Hepatic stellate cell (primary cell): ENCODE measurements around the gene ITIH5.
"Not testable (repeated sequence)": the region's sequence is repeated elsewhere in the genome, so short reads cannot be mapped to it uniquely, and the experiment has no call there.

ENCODE experiments used
- DNase-seq: peaks from one replicate; pipeline ENCODE4 v3.0.0; 2011; ENCODE audit warnings: low spot score

The ITIH5 gene

GRCh38 chr10:7687228-7687907 is 20.6 kb upstream of the ITIH5 start:
- peak; percentile 63 for DNase-seq

GRCh38 chr10:7686351-7687171 is 19.8 kb upstream of the ITIH5 start:
- DNase-seq = no peak

DNA sequence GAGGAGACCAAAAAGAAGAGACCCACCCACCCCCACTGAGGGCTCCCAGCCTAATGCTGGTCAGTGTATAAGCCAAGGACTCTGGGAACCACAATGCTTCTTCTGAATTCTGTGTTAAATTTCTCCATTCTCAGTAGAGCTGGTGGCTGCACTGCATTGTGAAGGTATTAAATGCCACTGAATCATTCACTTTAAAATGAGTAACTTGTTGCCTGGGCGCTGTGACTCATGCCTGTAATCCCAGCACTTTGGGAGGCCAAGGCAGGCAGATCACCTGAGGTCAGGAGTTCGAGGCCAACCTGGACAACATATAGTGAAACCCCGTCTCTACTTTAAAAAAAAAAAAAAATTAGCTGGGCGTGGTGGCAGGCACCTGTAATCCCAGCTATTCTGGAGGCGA is 13.3 kb upstream of the ITIH5 start:
- not testable (repeated sequence) for DNase-seq

DNA sequence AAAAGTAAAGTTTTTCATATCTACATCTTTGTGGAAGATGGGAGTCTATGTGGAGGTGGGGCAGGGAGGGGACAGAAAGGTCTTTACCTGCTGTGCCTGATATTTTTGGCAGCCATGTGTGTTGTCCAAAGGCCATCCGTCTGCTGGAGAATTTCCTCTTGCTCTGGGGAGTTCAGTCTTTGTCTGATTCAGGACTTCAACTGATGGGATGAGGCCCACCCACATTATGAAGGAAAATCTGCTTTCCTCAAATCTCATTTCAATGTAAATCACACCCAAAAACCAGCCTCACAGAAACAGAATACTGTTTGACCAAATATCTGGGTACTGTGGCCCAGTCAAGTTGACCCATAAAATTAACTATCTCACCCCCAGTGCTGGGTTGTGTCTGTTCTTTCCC is 12.5 kb upstream of the ITIH5 start:
- DNase-seq = no peak

DNA sequence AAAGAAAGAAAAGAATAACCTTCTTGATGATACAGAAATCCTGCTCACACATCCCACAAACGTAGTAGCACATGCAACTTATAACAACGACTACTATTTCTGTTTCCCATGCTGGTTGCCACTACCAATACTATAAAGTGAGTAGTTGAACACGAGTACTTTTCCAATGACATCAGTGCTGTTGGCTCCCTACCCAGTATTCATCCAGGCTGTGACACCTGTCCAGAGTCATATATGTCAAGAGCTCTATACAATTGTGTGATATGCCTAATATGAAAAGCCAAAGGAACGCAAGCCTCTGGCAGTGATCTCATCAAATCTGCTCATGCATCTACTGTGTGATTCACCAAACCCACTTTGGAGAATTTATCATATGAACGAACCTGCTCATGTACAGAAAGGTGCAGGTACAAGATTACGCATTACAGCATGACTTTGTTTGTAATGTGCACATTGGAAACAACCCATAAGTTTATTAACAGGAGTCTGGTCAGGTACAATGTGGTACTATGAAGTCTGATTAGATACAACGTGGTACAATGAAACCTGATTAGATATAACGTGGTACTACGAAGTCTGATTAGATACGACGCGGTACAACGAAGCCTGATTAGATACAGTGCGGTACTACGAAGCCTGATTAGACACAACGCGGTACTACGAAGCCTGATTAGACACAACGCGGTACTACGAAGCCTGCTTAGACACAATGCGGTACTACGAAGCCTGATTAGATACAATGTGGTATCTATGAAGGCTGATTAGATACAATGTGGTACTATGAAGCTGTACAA is 5.8 kb upstream of the ITIH5 start:
- DNase-seq = no peak

GRCh38 chr10:7670157-7670556 is 3.4 kb upstream of the ITIH5 start:
- no peak for DNase-seq

GRCh38 chr10:7667262-7668141 is 736 bp upstream of the ITIH5 start:
- no peak for DNase-seq

DNA sequence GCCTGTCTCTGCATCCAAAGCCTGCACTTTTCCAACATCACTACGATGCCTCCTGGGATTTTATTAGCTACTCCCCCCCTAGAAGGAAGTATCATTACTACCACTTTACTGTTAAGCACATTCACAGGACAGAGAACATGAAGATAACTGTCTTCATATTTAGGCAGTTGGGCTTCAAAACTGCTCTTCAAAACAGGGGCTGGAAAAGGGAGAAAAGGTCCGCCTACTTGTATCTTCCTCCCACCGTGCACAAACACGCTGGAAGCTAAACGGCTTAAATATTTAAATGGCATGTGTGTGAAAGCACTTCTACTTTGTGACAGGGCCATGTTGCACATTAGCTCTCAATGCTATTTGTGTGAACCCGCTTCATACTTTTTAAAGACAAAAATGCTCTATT is 999 bp downstream of the ITIH5 start:
- no peak for DNase-seq

DNA sequence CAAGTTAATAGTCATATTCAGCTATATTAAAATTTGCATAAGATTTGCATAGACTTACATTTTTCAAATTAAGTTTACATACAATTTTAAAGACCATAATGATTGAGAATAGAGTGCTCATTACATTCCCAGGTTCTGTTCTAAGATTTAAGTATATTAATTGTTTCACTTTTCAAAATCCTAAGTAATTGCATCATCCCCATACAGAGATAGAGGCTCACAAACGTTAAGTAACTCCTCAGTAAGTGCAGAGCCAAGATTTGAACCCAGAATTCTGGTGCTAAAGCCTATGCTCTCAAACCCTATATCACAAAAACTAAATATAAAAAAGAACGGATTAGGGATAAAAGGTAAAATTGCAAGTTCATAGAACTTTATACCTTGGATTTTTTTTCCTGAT is 2.1 kb downstream of the ITIH5 start:
- DNase-seq = no peak

GRCh38 chr10:7662522-7662921 is 4.2 kb downstream of the ITIH5 start:
- no peak for DNase-seq

DNA sequence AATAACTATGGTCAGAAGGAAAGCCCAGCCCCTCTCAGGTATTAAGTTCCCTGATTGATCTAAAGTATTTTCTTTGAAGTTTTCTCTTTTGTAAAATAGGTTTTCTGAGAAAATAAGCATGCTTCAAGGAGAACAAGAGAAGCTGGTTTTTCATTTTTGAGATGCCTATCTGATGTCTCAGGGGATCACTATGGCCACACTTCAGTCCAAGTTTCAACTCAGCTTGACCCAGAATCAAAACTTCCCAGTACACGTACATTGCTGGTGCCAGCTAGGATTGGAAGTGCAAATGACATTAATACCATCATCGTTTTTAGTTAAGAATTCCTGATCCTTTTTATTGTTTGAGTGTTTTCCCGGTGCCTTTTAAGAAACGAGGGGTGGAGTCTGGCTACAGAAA is 7.2 kb downstream of the ITIH5 start:
- DNase-seq = no peak

DNA sequence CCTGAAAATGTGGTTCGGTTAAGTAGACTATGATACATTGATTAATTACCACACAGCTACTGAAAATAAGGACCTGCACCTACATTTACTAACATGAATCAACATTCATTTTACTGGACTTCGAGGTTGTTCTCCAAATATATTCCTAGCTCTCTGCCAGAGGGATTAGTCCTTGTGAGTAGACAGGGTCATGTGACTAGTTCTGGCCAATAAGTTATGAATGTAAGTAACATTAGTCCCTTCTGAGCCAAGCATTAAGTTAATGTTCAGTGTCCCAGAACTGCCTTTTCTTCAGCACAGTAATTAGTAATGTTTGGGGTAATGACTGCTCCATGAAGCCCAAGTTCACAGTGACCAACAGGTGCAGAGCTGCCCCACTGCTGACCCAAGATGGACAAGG is 9.2 kb downstream of the ITIH5 start:
- no peak for DNase-seq

- DNase-seq = not testable (repeated sequence)
Observed at GRCh38 chr10:7657079-7657478, 9.7 kb downstream of the ITIH5 start.

DNA sequence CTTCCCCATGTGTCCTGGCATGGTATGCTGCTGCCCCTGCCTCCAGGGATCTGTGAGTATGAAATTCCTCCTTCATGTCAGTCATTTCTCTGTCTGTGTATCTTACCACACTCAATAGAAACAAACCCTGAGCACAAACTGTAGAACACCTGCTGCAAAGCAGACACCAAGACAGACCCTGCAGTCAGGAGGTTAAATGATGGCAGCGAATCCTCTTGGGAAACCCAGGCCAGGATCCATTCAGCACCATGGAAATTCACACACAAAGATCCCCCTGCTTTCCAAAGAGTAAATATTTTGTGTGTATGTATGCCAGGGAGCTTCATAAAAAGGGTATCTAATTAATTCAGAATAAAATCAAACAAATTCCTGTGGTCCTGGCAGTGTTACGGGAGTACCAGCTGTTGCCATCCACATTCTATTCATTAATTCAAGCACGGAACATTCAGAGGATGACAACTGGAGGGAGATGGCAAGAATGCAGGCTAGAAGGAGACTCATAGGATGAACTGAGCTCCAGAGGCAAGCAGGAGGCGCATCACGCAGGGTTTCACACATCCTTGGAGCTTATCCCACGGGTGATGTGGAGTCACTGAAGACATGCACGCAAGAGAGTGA is 14.8 kb downstream of the ITIH5 start:
- DNase-seq = no peak

GRCh38 chr10:7649673-7650300 is 17.0 kb downstream of the ITIH5 start:
- DNase-seq = no peak

GRCh38 chr10:7647062-7647664 is 19.6 kb downstream of the ITIH5 start:
- no peak for DNase-seq

DNA sequence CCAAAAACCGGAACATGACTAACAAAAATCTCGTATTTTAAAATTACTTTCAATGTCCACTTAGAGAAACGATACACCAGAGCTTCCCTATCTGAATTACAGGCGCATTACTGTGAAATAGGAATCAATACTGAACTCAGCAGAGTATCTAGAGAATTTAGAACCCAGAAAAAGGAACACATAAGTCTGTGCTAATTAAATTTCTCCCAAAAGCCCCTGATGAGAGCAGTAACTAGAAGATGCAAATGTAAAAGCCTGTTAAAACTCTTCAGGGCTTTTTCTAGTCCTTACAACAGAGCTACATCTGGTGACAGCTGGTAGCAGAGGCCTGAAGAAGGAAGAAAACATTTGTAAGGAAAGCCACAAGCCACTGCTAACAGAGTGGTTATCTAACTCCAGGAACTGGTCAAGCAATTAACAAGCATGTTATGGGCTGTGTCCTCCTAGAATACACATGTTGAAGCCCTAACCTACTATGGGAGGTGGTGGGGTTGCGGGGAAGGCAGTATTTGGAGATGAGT is 24.2 kb downstream of the ITIH5 start:
- DNase-seq = no peak

DNA sequence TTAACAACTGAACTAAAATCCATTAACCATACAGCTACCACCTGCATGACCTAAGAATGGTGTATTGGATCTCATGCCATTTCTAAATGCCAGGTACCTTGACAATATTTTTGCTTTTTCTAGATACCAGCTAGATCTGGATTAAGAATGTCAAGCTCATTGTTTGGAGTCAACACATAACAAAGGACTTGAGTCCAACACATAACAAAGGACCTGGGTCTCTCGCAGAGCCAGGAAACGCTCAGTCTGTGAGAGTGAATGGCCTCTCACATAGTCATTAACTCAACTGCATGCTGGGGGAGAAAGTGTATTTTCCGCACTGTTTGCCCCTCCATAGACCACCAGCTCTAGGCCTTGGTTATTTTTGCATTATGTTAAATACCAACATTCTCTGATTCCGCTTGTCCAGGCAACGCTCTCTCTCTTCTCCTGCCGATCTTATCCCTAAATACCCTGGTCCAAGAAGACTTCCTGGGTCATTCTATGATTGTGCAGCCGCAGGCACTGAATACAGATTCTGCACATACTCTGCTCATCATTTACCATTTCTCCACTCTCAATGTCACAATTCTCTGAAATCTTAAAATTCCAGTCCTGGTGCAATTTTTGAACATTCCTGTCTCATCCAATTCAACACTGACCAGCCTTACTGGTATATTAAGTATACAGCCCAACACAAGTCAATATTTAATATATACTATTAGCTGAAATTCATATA is 31.2 kb downstream of the ITIH5 start:
- no peak for DNase-seq

- no peak for DNase-seq
Observed at GRCh38 chr10:7634142-7634894, 32.4 kb downstream of the ITIH5 start.
